NCI-H748 (cell line): ENCODE results near the gene EDAR.

ENCODE experiments used
- DNase-seq: peaks from one replicate; lab custom pipeline; 2025; ENCODE audit not compliant: unreplicated experiment; lab: John Stamatoyannopoulos, UW

Gene EDAR

GRCh38 chr2:109005686-109006204 lies 16.7 kb upstream of the EDAR start:
- no peak for DNase-seq

GRCh38 chr2:109001201-109001600 lies 12.2 kb upstream of the EDAR start:
- DNase-seq, result no peak

DNA sequence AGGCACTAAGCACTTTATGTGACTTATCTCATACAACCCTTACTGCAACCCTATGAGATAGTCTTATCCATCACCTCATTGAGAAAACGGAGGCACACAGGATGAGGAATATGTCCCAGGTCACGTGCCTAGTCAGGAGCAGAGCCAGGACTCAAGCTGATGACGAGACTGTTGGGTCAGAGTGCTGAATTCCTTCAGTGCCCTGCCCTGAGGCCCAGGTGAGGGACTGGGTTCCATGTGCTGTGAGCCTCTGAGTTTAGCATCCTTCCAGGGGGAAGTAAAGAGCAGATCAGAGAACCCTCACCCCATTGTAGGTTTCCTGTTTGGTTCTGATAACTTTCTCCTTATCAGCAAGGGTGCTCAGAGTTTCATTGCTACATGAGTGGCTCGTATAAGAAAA lies 11.7 kb upstream of the EDAR start:
- no peak for DNase-seq

DNA sequence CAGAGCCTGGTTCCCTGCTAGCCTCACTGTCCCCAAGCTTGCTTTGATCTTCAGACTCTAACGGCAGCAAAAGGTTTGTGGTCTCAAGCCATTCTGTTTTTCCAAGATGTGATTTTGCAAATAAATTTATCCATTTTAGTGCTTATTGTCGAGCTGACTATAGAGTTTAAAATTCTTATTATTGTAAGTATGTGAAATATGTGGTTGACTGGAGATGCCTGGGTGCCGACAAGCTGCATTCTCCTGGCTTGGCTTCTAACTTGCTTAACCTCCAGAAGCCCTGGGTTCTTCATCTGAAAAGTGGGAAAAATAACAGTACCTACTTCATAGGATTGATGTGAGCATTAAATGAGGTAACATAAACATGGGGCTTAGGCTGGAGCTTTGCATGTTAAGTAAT lies 9.9 kb upstream of the EDAR start:
- DNase-seq, result no peak

DNA sequence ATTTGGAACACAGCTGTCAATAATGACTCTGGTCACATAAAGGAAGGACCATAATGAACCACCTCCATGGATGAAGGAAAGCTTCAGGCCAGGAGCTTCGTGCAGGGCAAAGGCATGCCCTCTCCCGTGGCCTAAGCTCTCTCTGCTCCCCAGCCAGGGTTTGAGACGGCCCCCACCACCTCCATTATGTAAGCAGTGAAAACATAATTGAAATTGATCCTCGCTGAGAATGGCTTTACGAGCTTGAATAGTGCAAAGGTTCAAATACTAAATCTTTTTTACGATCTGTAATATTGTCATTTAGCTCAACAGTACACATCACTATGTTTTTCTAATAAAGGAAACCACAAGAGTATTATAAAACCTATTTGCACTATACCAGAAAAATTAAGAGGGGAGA lies 5.2 kb upstream of the EDAR start:
- DNase-seq, result no peak

GRCh38 chr2:108993095-108993937 lies 4.3 kb upstream of the EDAR start:
- DNase-seq, result no peak

DNA sequence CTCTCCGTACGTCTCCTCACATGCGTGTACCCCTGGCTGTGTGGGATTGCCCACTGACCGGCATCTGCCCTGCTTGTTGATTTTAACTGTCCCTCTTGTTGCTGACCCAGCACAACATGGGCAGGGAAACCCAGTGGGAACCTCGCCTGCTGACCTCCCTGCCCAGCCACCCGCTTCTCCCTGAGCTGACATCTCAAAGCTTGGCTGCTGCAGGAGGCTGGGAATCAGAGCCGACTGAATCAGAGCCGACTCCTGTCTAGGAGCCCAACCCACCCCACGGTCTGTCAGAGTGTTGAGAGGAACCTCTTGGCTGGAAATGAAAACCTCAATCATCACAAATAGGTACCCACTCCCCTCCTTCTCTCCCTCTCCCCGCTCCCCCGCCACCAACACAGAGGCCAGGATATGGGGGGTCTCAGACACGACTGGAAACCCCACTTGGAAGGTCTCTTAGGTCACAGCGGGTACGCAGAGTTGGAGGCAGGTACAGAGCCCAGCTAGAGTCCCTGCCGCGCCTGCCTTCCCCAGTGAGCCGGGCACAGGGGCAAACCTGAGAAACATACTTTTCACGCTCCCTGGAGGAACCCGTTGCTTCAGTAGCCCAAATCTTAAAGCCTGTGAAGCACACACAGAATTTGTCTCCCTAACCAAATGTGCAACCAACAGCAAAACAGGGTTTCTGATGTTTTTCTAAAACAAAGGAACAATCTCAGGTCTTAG lies 784 bp downstream of the EDAR start:
- no peak for DNase-seq

DNA sequence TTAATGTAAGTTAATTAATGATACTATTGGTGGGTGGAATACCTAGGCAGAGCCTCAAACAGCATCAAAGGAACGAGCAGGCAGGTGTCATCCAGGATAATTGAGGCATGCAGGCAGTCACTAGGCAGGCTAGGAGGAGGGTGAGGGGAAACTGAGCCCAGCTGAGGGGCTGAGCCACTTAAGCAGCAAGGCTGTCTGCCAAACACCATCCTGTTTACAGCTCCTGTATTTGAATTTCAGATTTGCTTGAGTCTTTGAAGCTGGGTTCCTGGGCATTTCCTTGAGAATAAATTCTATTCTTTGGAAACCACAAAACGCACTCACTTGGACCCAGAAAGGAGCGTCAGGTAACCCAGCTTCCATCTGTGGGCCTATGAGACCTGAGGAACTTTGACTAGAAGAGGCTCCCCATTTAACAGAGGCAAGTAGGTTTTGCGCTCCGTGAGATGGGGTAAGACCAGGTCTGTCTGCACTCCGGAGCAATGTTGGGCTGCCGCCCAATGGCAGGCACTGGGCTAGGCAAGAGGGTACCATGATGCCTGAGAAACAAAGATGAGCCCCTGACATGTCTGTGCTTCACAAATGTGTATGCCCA lies 2.0 kb downstream of the EDAR start:
- DNase-seq, result no peak

GRCh38 chr2:108983610-108984009 lies 5.4 kb downstream of the EDAR start:
- no peak for DNase-seq

- DNase-seq, result no peak
These were observed 6.0 kb downstream of the EDAR start for GRCh38 chr2:108983061-108983460.

- DNase-seq, result no peak
These were observed 6.8 kb downstream of the EDAR start for GRCh38 chr2:108982259-108982679.

DNA sequence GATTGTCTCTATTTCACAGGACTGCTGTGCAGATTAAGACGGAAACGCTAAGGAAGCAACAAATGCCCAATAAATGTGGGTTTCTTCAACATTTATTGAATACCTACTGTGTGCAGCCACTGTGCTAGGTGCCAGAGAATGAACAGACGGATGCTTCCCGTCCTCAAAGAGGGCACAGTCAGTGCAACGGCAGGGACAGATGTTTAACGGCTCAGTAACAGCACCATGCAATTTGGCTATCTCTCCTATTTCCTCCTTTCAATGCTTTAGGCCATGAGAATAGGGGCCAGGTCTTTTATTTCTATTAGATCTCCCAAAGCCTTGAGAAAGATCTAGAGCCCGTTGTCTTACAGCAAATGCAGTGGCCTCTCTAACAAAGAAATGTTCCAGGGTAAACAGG lies 7.2 kb downstream of the EDAR start:
- DNase-seq, result no peak

- DNase-seq, result no peak
These were observed 8.9 kb downstream of the EDAR start for GRCh38 chr2:108980076-108980475.

GRCh38 chr2:108979461-108979860 lies 9.6 kb downstream of the EDAR start:
- no peak for DNase-seq

DNA sequence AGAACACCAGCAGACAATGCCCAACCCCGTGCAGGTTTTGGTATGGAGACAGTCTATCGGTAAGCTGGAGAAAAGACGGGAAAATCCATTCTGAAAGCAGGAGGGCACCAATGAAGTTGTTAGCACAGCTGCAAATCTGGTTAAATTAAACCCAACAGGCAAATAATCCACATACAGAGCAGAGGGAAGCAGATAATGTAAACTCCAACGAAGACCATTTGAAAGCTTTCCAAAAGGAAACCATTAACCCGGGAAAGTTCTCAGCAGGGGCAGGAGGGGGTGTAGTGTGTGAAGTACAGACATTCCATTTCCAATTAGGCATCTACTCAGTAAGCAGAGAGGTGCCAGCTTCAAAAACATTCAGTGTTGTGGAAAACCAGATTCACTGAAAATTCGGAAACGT lies 10.3 kb downstream of the EDAR start:
- DNase-seq, result peak; percentile 74

DNA sequence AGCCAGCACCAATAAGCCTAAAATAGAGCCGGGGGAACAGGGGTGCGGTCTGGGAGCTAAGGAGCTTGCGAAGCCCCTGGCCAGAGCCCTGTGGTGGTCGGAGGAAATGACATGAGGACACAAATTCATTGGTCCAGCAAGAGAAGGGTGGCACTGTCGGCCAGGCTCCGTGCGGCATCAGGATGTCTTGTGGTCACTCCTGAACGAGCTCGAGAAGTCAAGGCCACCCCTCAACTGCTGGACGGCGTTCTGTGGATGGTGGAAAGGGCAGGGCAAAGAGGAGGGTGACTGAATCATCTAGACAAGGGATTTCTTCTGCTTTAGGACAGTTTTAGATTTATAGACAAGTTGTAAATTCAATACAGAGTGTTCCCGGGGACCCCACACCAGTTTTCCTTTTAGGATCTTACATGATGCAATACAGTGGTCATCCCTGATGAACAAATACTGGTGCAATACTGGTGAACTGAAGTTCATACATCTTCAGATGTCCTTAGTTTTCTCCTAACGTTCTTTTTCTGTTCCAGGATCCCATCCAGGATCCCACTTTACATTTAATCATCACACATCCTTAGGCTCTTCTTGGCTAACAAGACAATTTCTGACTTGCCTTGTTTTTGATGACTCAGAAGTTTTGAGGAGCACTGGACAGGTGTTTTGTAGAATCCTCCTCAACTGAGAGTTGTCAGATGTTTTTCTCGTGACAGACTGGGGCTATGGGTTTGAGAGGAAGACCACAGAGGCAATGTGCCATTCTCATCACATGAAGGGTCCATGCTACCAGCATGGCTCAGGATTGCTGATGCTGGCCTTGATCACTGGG lies 13.2 kb downstream of the EDAR start:
- no peak for DNase-seq

- DNase-seq, result no peak
These were observed 14.3 kb downstream of the EDAR start for GRCh38 chr2:108974674-108975073.

DNA sequence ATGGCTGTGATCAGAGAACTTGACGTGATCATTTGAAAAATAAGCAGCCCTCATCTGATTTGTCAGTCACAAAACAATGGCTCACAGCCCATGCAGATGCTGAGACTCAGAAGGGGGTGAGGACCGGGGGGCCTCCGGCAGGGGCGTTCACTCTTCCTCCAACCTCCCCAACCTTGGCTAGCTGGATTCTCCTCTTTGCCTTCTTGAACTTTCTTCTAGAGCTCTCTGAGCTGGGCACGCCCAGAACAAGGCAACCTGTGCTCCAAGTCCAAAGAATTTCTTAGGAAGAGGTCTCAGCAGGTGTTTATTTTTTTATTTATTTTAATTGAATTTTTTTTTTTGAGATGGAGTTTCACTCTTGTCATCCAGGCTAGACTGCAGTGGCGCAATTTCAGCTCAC lies 16.4 kb downstream of the EDAR start:
- DNase-seq, result no peak

DNA sequence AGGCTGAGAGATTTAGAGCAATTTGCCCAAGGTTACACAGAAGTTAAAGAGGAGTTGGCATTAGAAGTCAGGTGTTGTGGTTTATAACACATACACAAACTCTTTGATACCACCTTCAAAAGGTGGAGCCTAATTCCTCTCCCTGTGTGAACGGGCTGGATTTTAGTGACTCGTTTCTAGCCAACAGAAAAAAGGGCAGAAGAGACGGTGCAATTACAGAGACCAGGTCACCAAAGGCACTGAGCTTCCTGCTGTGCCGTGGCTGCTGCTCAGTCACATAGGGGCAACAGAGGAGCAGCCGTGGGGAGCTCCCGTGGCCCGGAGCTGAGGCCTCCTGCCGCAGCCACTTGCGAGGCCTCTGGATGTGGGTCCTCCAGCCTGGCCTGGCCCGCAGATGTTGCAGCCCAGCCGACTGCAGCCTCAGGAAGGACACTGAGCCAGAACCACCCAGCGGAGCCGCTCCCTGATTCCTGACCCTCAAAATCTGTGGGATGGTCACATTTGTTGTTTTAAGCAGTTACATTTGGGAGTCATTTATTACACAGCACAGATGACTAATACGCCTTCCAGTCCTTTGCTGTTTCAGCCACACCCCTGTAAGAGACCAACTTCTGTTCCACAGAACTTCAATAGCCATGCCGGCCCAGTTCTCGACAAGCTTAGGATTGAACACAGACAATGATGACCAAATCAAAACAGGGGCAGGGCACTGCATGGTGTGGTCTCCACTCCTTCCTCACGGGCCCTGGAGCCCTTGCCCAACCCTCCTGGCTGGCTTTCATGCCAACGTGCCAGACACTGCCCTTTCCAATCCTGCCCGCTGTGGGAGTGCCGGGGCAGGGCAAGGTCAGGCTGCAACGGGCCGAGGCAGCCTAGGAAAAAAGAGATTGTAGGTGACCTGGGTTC lies 17.1 kb downstream of the EDAR start:
- no peak for DNase-seq

GRCh38 chr2:108970369-108970768 lies 18.7 kb downstream of the EDAR start:
- no peak for DNase-seq
